ENCODE measurements around the gene OLIG1. TPM values are rescaled to one million over a fixed set of nuclear protein-coding genes. Genes with fewer than 3 reads are reported as not detected.

OLIG1 gene
- total RNA-seq, 1 donor from 2014 or later, result 0.67 TPM

DNA sequence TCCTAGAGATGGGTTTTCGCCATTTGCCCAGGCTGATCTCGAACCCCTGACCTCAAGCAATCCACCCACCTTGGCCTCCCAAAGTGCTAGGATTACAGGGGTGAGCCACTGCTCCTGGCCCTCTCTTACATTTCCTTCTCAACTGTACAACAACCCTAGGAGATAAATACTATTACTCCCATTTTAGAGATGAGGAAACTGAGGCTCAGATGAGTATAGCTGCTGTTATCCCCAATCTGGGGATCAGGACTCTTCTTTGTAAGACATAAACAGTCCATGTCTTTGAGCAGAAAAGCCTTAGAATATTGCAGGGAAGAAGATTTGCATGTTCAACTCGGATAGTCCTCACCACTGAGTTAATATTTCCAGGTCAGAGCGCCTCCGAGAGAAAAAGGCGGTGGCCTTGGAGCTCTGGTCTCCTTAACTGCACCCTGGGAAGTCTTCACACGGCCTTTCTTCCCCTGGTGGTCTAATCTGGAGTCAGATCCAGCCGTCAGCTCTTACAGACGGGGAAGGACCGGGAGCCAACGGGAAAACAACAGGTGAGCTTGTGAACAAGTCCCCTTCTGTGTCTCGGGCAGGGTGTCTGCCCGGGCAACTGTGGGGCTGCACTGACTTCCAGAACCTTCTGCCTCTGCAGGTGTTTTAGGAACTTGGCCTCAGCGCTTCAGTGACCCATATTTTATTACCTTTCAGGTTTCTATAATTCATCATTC lies 5.9 kb upstream of the OLIG1 start:
- DNase-seq (ENCODE audit: low spot score), result peak; percentile 22
- peak overlapping the region; percentile 4 for H3K4me3 Mint-ChIP-seq (ENCODE audit: unreplicated experiment)
- peaks cover 12% of the 10 kb centered on the region for H3K27me3 Mint-ChIP-seq (ENCODE audit: unreplicated experiment)
- H3K9me3 Mint-ChIP-seq (ENCODE audit: unreplicated experiment), result no peaks in the 10 kb centered on the region
- TF ChIP-seq, protein P1, sequence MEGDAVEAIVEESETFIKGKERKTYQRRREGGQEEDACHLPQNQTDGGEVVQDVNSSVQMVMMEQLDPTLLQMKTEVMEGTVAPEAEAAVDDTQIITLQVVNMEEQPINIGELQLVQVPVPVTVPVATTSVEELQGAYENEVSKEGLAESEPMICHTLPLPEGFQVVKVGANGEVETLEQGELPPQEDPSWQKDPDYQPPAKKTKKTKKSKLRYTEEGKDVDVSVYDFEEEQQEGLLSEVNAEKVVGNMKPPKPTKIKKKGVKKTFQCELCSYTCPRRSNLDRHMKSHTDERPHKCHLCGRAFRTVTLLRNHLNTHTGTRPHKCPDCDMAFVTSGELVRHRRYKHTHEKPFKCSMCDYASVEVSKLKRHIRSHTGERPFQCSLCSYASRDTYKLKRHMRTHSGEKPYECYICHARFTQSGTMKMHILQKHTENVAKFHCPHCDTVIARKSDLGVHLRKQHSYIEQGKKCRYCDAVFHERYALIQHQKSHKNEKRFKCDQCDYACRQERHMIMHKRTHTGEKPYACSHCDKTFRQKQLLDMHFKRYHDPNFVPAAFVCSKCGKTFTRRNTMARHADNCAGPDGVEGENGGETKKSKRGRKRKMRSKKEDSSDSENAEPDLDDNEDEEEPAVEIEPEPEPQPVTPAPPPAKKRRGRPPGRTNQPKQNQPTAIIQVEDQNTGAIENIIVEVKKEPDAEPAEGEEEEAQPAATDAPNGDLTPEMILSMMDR (IDR thresholded peaks at IDR 0.05; ENCODE audit: unreplicated experiment), result no peak
- peak overlapping the region; percentile 58 for H3K27ac Mint-ChIP-seq (ENCODE audit: unreplicated experiment)
- no peaks in the 10 kb centered on the region for H3K36me3 Mint-ChIP-seq (ENCODE audit: low read depth, unreplicated experiment)
- peaks cover 23% of the 10 kb centered on the region for H3K4me1 Mint-ChIP-seq (ENCODE audit: unreplicated experiment)

DNA sequence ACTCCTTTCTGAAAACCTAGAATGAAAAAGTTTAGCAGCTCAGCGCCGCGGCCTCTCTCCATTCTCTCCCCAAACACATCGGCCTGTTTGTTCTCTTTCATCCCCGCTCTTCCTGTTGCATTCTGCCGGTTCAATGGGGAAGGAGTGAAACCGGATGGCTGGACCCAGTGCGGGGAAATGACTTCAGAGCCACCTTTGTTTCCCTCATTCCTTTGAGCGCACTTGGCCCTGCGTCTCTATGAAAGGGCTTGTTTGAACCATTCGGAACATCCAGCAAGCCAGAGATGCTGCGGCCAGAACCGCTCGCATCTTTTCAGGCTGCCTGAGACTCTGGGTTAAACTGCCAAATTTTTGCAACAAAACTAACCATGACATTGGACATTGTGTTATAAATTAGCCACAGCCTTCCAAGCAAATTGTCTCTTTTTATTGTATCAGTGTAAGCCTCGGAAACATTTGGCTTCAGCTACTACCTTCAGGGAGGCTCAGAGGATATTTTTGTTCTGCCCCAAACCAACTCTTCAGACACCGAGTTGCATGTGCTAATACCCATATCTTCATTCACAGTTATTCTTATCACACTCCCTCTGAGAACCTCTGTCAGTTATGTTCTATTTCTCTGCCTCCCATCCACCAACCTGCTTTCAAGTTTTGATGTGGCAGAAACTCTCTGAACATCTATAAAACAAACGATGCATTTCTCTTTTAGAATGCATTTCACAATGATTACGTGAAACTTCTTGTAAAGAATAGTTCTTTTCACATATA lies 5.1 kb upstream of the OLIG1 start:
- peaks cover 28% of the 10 kb centered on the region for H3K4me1 Mint-ChIP-seq (ENCODE audit: unreplicated experiment)
- DNase-seq (ENCODE audit: low spot score), result peak; percentile 21
- peaks cover 5% of the 10 kb centered on the region for H3K36me3 Mint-ChIP-seq (ENCODE audit: low read depth, unreplicated experiment)
- H3K4me3 Mint-ChIP-seq (ENCODE audit: unreplicated experiment), result peak overlapping the region; percentile 21
- no peaks in the 10 kb centered on the region for H3K9me3 Mint-ChIP-seq (ENCODE audit: unreplicated experiment)
- peak overlapping the region; percentile 58 for H3K27ac Mint-ChIP-seq (ENCODE audit: unreplicated experiment)
- TF ChIP-seq, protein P1 (IDR thresholded peaks at IDR 0.05; ENCODE audit: unreplicated experiment), result no peak
- H3K27me3 Mint-ChIP-seq (ENCODE audit: unreplicated experiment), result peaks cover 13% of the 10 kb centered on the region

DNA sequence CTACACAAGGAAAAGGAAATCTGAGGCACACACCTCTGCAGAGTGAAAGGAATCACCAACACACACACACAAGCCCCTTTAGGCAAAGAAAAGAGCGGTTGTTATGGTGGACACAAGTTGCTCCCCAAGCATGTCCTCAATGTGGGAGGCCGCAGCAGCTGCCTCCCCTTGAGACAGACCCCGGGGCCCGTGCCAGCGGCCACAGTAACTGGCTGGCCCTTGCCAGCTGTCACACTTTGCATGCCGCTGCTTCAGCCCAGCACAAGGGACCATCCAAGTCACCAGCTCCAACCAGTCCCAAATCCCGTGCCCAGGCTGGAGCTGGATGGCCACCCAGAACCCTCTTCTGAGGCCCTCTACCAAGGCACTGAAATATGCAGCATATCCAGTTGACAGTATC lies 2.9 kb upstream of the OLIG1 start:
- H3K27ac Mint-ChIP-seq (ENCODE audit: unreplicated experiment), result no peak overlapping the region
- peaks cover 34% of the 10 kb centered on the region for H3K4me1 Mint-ChIP-seq (ENCODE audit: unreplicated experiment)
- peaks cover 14% of the 10 kb centered on the region for H3K27me3 Mint-ChIP-seq (ENCODE audit: unreplicated experiment)
- peaks cover 5% of the 10 kb centered on the region for H3K36me3 Mint-ChIP-seq (ENCODE audit: low read depth, unreplicated experiment)
- no peak overlapping the region for H3K4me3 Mint-ChIP-seq (ENCODE audit: unreplicated experiment)
- TF ChIP-seq, protein P1 (IDR thresholded peaks at IDR 0.05; ENCODE audit: unreplicated experiment), result no peak
- no peak for DNase-seq (ENCODE audit: low spot score)
- H3K9me3 Mint-ChIP-seq (ENCODE audit: unreplicated experiment), result no peaks in the 10 kb centered on the region

DNA sequence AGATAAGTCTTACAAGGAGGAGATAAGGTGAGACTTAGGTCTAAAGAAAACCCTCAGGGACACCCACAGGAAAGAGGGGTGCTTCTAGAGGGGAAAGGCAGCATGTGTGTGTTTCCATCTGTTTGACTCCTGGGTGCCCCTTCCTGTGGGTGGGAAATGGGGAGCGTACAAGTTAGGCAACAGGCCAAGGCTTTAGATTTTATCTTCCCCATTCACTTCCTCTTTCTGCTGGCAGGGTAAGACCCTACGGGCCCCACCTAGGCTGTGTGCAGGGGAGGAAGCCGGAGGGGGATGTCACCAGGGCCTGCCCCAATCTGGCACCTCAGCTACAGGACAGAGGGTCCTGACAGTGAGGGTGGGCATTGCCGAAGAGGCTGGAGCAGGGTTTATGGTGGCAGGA lies 2.5 kb upstream of the OLIG1 start:
- Mint-ChIP-seq H3K27me3 (ENCODE audit: unreplicated experiment) (peaks cover 14% of the 10 kb centered on the region), H3K4me1 (ENCODE audit: unreplicated experiment) (peaks cover 38% of the 10 kb centered on the region), H3K9me3 (ENCODE audit: unreplicated experiment) (no peaks in the 10 kb centered on the region), H3K27ac (ENCODE audit: unreplicated experiment) (no peak overlapping the region), H3K36me3 (ENCODE audit: low read depth, unreplicated experiment) (peaks cover 5% of the 10 kb centered on the region), H3K4me3 (ENCODE audit: unreplicated experiment) (no peak overlapping the region)
- TF ChIP-seq, protein P1 (IDR thresholded peaks at IDR 0.05; ENCODE audit: unreplicated experiment), result no peak
- DNase-seq (ENCODE audit: low spot score), result no peak

DNA sequence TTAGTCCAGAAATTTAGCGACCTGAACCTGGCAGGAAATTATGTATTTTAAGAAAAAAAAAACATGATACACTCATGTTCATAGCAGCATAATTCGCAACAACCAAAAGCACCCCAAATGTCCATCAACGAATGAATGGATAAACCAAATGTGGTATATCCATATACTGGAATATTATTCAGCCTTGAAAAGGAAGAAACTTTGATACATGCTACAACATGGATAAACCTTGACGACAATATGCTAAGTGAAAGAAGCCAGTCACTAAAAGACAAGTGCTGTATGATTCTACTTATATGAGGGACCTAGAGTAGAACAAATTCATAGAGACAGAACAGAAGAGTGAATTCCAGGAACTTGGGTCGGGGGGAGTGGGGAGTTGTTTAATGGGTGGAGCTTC lies 698 bp upstream of the OLIG1 start:
- H3K9me3 Mint-ChIP-seq (ENCODE audit: unreplicated experiment), result no peaks in the 10 kb centered on the region

More for the DNA sequence above, 698 bp upstream of the OLIG1 start:
- peaks cover 14% of the 10 kb centered on the region for H3K27me3 Mint-ChIP-seq (ENCODE audit: unreplicated experiment)
- no peak for DNase-seq (ENCODE audit: low spot score)
- peaks cover 5% of the 10 kb centered on the region for H3K36me3 Mint-ChIP-seq (ENCODE audit: low read depth, unreplicated experiment)
- peak overlapping the region; percentile 82 for H3K4me3 Mint-ChIP-seq (ENCODE audit: unreplicated experiment)
- H3K27ac Mint-ChIP-seq (ENCODE audit: unreplicated experiment), result peak overlapping the region; percentile 32
- TF ChIP-seq, protein P1 (IDR thresholded peaks at IDR 0.05; ENCODE audit: unreplicated experiment), result no peak
- peaks cover 39% of the 10 kb centered on the region for H3K4me1 Mint-ChIP-seq (ENCODE audit: unreplicated experiment)
